Transverse colon (tissue), 4 donors: Measurements from ENCODE around the gene DHCR7. TPM values are rescaled to one million over a fixed set of nuclear protein-coding genes. Genes with fewer than 3 reads are reported as not detected.

Experiments used
- DNase-seq: peaks from one replicate; pipeline ENCODE4 v3.0.0-alpha.2; 2019
- H3K27ac ChIP-seq, 4 donors: fragments of 200-600 bp; sonication (generic); 2 replicates each; pipeline ENCODE4 v1.5.1; 2016 to 2018; ENCODE audit warnings: inconsistent platforms in 4 of 4
- H3K27me3 ChIP-seq: fragments of 200-600 bp; sonication (generic); 2 replicates; pipeline ENCODE4 v1.5.1; 2017; ENCODE audit warnings: inconsistent platforms
- H3K36me3 ChIP-seq, 4 donors: fragments of 200-600 bp; sonication (generic); 2 replicates each; pipeline ENCODE4 v1.5.1; 2017 to 2019; ENCODE audit warnings: inconsistent platforms in 4 of 4
- H3K4me1 ChIP-seq, 4 donors: fragments of 200-600 bp; sonication (generic); 2 replicates each; pipeline ENCODE4 v1.5.1; 2017 to 2020; ENCODE audit warnings: inconsistent platforms in 4 of 4
- H3K4me3 ChIP-seq, 4 donors: fragments of 200-600 bp; sonication (generic); 1 replicate in 1 of 4; 2 replicates in 3 of 4; pipeline versions ENCODE4 v1.5.1 to v1.6.1; 2017 to 2019; ENCODE audit warnings: inconsistent platforms in 4 of 4
- H3K9me3 ChIP-seq, 2 donors: fragments of 200-600 bp; sonication (generic); 2 replicates each; pipeline ENCODE4 v1.5.1; 2017 to 2019; ENCODE audit warnings: inconsistent platforms in 2 of 2
- CTCF ChIP-seq, 5 experiments: fragments of 200-600 bp in 3 of 5; fragments of 450-650 bp in 2 of 5; sonication (generic) in 3 of 5; IDR thresholded peaks; 1 replicate in 2 of 5; 2 replicates in 3 of 5; pipeline ENCODE4 v1.5.1; 2016 to 2017; ENCODE audit warnings: antibody characterized with exemption in 5 of 5, inconsistent platforms in 3 of 5, mild to moderate bottlenecking in 2 of 5, moderate library complexity in 1 of 5
- EP300 ChIP-seq: sonication (generic); formaldehyde crosslinking; IDR thresholded peaks from one replicate; pipeline ENCODE4 v1.6.1; 2017; ENCODE audit warnings: antibody characterized with exemption, low read depth
- POLR2A ChIP-seq: fragments of 450-650 bp; IDR thresholded peaks from one replicate; pipeline ENCODE4 v1.6.1; 2016; ENCODE audit warnings: antibody characterized with exemption, mild to moderate bottlenecking, moderate library complexity
- POLR2AphosphoS5 ChIP-seq, 3 donors: sonication (generic); formaldehyde crosslinking; IDR thresholded peaks; one replicate each; pipeline ENCODE4 v1.6.1; 2016; ENCODE audit warnings: antibody characterized with exemption in 3 of 3
- WGBS, 2 donors: methylation state at CpG; one replicate each; pipeline ENCODE4 v1.1.5; 2018; ENCODE audit warnings: low coverage in 1 of 2; 5-methylcytosine and 5-hydroxymethylcytosine counted together
- in situ Hi-C, 4 donors: fragments of 200-750 bp; cut with MboI; loops; one replicate each; pipeline versions ENCODE4 v1.15.0 to v1.15.1; 2017; ENCODE audit warnings: low sequenced_read_pairs in 3 of 4, low pct_ligation_motif_present in 1 of 4, low pct_unique_long_range_greater_than_20kb in 1 of 4
- intact Hi-C: fragments of 100-400 bp; cut with DNase I; formaldehyde crosslinking; loops from one replicate; pipeline ENCODE4 v1.15.1; 2023; ENCODE audit warnings: low total_unique reads
- total RNA-seq, 4 donors: library from RNA; depleted of rRNA; stranded (reverse); fragments of >200 nt; gene quantifications; one replicate each; pipeline ENCODE4 v1.1.0, GENCODE V29; 2016

Gene DHCR7
- total RNA-seq, 4 donors from 2014 or later = 5.6 to 76.7 (median 31.5) TPM

GRCh38 chr11:71431271-71431670 lies 16.9 kb downstream of the DHCR7 start:
- WGBS, 2 donors = 70% methylated on average over 7 of the region's 7 CpGs; no CpG with 5 or more reads in 1 of the 2 donors
- Histone ChIP-seq H3K27me3 (no peaks in the 10 kb centered on the region), H3K4me1 (peaks cover 0 to 17% (median 12%) of the 10 kb centered on the region in 4 donors), H3K4me3 (no peak overlapping the region), H3K9me3 (no peaks in the 10 kb centered on the region), H3K27ac (no peak overlapping the region), H3K36me3 (no peaks in the 10 kb centered on the region)
- intact Hi-C loops (no loop called here), in situ Hi-C loops (no loop called here)
- DNase-seq = no peak
- no peak for TF ChIP-seq POLR2A
- no peak for TF ChIP-seq EP300
- no peak for TF ChIP-seq POLR2AphosphoS5 (IDR thresholded peaks at IDR 0.05)
- no peak for TF ChIP-seq CTCF (IDR thresholded peaks at IDR 0.05)

- no peak for TF ChIP-seq EP300
- no peak for TF ChIP-seq CTCF (IDR thresholded peaks at IDR 0.05)
- no peak for TF ChIP-seq POLR2A
- TF ChIP-seq POLR2AphosphoS5 (IDR thresholded peaks at IDR 0.05) = no peak
- H3K9me3 ChIP-seq = no peaks in the 10 kb centered on the region
- H3K36me3 ChIP-seq = no peaks in the 10 kb centered on the region
- H3K4me3 ChIP-seq = no peak overlapping the region
- in situ Hi-C loops = no loop called here
- 94% methylated on average over 9 of the region's 9 CpGs; no CpG with 5 or more reads in 1 of the 2 donors for WGBS, 2 donors
- intact Hi-C loops = no loop called here
- H3K4me1 ChIP-seq = peaks cover 0 to 17% (median 12%) of the 10 kb centered on the region in 4 donors
- no peak for DNase-seq
- H3K27ac ChIP-seq = no peak overlapping the region
- H3K27me3 ChIP-seq = no peaks in the 10 kb centered on the region
Measured at GRCh38 chr11:71430166-71430565, 18.0 kb downstream of the DHCR7 start.

GRCh38 chr11:71429701-71430100 lies 18.5 kb downstream of the DHCR7 start:
- H3K4me3 ChIP-seq = no peak overlapping the region
- in situ Hi-C loops (no loop called here), intact Hi-C loops (no loop called here)
- H3K4me1 ChIP-seq = peaks cover 0 to 17% (median 12%) of the 10 kb centered on the region in 4 donors
- no peaks in the 10 kb centered on the region for H3K9me3 ChIP-seq
- H3K27ac ChIP-seq = no peak overlapping the region
- no peaks in the 10 kb centered on the region for H3K27me3 ChIP-seq
- no peak for DNase-seq
- no peak for TF ChIP-seq POLR2AphosphoS5 (IDR thresholded peaks at IDR 0.05)
- no peak for TF ChIP-seq POLR2A
- TF ChIP-seq CTCF (IDR thresholded peaks at IDR 0.05) = no peak
- no peak for TF ChIP-seq EP300
- WGBS, 2 donors = 89 to 100% methylated on average over 1 to 6 of the region's 6 CpGs
- no peaks in the 10 kb centered on the region for H3K36me3 ChIP-seq

GRCh38 chr11:71428861-71429435 lies 19.2 kb downstream of the DHCR7 start:
- intact Hi-C loops (no loop called here), in situ Hi-C loops (no loop called here)
- DNase-seq = no peak
- H3K4me3 ChIP-seq = no peak overlapping the region
- no peak overlapping the region for H3K27ac ChIP-seq
- H3K9me3 ChIP-seq = no peaks in the 10 kb centered on the region
- 69 to 80% methylated on average over 6 to 7 of the region's 7 CpGs for WGBS, 2 donors
- H3K36me3 ChIP-seq = no peaks in the 10 kb centered on the region
- H3K27me3 ChIP-seq = no peaks in the 10 kb centered on the region
- TF ChIP-seq POLR2AphosphoS5 (IDR thresholded peaks at IDR 0.05) = no peak
- TF ChIP-seq CTCF (IDR thresholded peaks at IDR 0.05) = no peak
- TF ChIP-seq POLR2A = no peak
- TF ChIP-seq EP300 = no peak
- H3K4me1 ChIP-seq = peaks cover 0 to 15% (median 11%) of the 10 kb centered on the region in 4 donors
